H1 (cell line): Measurements from ENCODE around the gene CPA2.

Source experiments
- CTCF ChIP-seq, 3 experiments: IDR thresholded peaks; 1 replicate in 2 of 3; 2 replicates in 1 of 3; pipeline versions ENCODE4 v1.5.1 to v1.6.1; 2011; ENCODE audit warnings: low read length in 3 of 3, mild to moderate bottlenecking in 3 of 3, inconsistent platforms in 2 of 3, low read depth in 1 of 3, moderate library complexity in 1 of 3; ENCODE audit not compliant: insufficient read depth in 1 of 3; ENCODE audit errors: control extremely low read depth in 1 of 3
- EZH2 ChIP-seq: fragments of 200-600 bp; sonication (generic); IDR thresholded peaks from 2 replicates; pipeline ENCODE4 v1.7.1; 2012; ENCODE audit warnings: low read depth, mild to moderate bottlenecking, moderate library complexity, low read length, inconsistent platforms; ENCODE audit not compliant: severe bottlenecking
- FOSL1 ChIP-seq: IDR thresholded peaks from 2 replicates; pipeline ENCODE4 v1.6.1; 2011; ENCODE audit warnings: mild to moderate bottlenecking, low read depth, low read length, moderate library complexity; ENCODE audit not compliant: insufficient read depth
- JUND ChIP-seq: IDR thresholded peaks from 2 replicates; pipeline ENCODE4 v1.6.1; 2011; ENCODE audit warnings: mild to moderate bottlenecking, improper control_type of control experiment, low read length
- MAX ChIP-seq: IDR thresholded peaks from 2 replicates; pipeline ENCODE4 v1.6.1; 2012; ENCODE audit warnings: inconsistent platforms
- POLR2A ChIP-seq, 2 experiments: IDR thresholded peaks; 1 replicate in 1 of 2; 2 replicates in 1 of 2; pipeline ENCODE4 v1.6.1; 2011; ENCODE audit warnings: low read depth in 2 of 2, low read length in 2 of 2, mild to moderate bottlenecking in 2 of 2; ENCODE audit errors: control extremely low read depth in 1 of 2
- RAD21 ChIP-seq, 2 experiments: IDR thresholded peaks in 1 of 2; conservative IDR thresholded peaks in 1 of 2; 2 replicates each; pipeline ENCODE4 v1.6.1; 2011; ENCODE audit warnings: low read depth in 2 of 2, low read length in 2 of 2, improper control_type of control experiment in 1 of 2, inconsistent platforms in 1 of 2, mild to moderate bottlenecking in 1 of 2, moderate library complexity in 1 of 2
- RFX5 ChIP-seq: IDR thresholded peaks from 2 replicates; pipeline ENCODE4 v1.6.1; 2011; ENCODE audit warnings: low read depth, low read length, improper control_type of control experiment, borderline replicate concordance
- USF2 ChIP-seq: IDR thresholded peaks from 2 replicates; pipeline ENCODE4 v1.6.1; 2011; ENCODE audit warnings: low read length, improper control_type of control experiment

- TF ChIP-seq RAD21 (IDR thresholded peaks at IDR 0.05 in 1 of 2, conservative IDR thresholded peaks at IDR 0.05 in 1 of 2; ENCODE audit: low read depth in 2 of 2, low read length in 2 of 2) = no peak
- TF ChIP-seq USF2 = no peak
- no peak for TF ChIP-seq MAX
- TF ChIP-seq POLR2A (IDR thresholded peaks at IDR 0.05; ENCODE audit: control extremely low read depth in 1 of 2, low read depth in 2 of 2, low read length in 2 of 2) = no peak
- no peak for TF ChIP-seq JUND
- TF ChIP-seq RFX5 = no peak
- TF ChIP-seq CTCF (IDR thresholded peaks at IDR 0.05; ENCODE audit: control extremely low read depth in 1 of 3, insufficient read depth in 1 of 3, low read depth in 1 of 3, low read length in 3 of 3) = no peak
- no peak for TF ChIP-seq EZH2
- TF ChIP-seq FOSL1 = no peak
Measured at GRCh38 chr7:130286881-130287280, 20.2 kb downstream of the CPA2 start.
